HFF-Myc (cell line): Measurements from ENCODE around the gene ABHD8.

ENCODE experiments used
- DNase-seq: peaks from one replicate; pipeline ENCODE4 v3.0.0-alpha.2; 2011; ENCODE audit warnings: low read depth; ENCODE audit errors: extremely low read depth
- H3K4me3 ChIP-seq: replicated peaks from 2 replicates; pipeline ENCODE4 v1.5.1; 2011; ENCODE audit warnings: low read depth, mild to moderate bottlenecking, control low read depth, low read length
- TF ChIP-seq, protein P1 (sequence below): IDR thresholded peaks from 2 replicates; pipeline ENCODE4 v1.5.1; 2012; ENCODE audit warnings: mild to moderate bottlenecking, low read depth, low read length, control low read depth; ENCODE audit errors: missing control alignments

The ABHD8 gene

DNA sequence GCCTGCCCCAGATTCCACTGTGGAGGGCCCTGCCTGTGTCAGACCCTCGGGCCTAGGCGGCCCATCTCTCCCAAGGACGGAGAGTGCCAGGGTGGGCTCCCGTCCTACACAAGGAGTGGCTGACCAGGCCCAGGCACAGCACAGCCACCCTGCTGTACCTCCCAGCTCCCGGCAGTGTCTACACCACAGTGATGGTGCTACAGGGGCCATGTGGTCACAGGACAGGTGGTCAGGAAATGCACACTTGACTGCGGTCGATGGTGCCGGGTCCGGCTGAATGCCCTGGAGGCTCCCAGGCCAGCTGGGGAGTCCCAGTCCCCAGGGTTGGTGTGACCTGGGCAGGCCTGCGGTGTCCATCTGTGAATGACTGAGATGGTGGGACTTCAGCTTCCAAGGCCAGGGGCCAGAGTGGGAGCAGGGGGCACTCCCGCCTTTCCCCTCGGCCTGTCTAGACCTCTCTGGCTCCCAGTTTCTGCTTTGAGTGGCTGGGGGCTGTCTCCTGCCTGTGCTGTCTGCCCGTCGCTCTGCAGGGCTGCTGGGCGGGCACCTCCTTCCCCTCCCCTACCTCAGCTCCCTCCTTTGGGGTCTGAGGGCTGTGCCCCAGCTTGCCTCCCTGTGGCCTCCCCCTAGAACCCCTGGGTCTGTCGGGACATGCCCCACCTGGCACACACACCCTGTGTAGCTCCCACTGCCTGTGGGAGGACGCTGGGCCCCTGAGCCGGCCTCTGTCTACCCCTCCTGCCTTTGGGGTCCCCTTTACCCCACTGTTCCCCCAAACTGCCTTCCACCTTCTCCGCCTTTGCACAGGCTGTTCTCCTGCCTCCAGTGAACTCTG lies 18.6 kb upstream of the ABHD8 start:
- DNase-seq: no peak
- no peak overlapping the region for H3K4me3 ChIP-seq
- TF ChIP-seq, protein P1, sequence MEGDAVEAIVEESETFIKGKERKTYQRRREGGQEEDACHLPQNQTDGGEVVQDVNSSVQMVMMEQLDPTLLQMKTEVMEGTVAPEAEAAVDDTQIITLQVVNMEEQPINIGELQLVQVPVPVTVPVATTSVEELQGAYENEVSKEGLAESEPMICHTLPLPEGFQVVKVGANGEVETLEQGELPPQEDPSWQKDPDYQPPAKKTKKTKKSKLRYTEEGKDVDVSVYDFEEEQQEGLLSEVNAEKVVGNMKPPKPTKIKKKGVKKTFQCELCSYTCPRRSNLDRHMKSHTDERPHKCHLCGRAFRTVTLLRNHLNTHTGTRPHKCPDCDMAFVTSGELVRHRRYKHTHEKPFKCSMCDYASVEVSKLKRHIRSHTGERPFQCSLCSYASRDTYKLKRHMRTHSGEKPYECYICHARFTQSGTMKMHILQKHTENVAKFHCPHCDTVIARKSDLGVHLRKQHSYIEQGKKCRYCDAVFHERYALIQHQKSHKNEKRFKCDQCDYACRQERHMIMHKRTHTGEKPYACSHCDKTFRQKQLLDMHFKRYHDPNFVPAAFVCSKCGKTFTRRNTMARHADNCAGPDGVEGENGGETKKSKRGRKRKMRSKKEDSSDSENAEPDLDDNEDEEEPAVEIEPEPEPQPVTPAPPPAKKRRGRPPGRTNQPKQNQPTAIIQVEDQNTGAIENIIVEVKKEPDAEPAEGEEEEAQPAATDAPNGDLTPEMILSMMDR: no peak

DNA sequence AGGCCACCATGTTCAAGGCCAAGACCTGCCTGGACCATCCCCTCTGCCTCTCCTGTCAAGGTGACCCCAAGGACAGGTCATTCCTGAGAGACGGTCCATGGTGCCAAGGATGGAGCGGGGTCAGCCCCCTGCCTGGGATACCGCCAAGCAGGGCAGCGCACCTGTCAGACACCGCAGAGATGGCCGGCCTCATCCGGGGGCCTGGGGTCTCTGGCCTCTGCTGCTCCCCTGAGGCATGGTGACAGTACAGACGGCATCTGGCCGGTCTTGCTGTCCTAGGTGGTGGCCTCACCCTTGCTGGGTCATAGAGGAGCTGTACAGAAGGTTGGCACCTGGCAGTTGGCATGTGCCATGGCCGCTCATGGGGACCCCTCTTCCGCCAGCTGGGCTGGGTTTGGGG lies 17.2 kb upstream of the ABHD8 start:
- TF ChIP-seq, protein P1: no peak
- H3K4me3 ChIP-seq: no peak overlapping the region
- no peak for DNase-seq

DNA sequence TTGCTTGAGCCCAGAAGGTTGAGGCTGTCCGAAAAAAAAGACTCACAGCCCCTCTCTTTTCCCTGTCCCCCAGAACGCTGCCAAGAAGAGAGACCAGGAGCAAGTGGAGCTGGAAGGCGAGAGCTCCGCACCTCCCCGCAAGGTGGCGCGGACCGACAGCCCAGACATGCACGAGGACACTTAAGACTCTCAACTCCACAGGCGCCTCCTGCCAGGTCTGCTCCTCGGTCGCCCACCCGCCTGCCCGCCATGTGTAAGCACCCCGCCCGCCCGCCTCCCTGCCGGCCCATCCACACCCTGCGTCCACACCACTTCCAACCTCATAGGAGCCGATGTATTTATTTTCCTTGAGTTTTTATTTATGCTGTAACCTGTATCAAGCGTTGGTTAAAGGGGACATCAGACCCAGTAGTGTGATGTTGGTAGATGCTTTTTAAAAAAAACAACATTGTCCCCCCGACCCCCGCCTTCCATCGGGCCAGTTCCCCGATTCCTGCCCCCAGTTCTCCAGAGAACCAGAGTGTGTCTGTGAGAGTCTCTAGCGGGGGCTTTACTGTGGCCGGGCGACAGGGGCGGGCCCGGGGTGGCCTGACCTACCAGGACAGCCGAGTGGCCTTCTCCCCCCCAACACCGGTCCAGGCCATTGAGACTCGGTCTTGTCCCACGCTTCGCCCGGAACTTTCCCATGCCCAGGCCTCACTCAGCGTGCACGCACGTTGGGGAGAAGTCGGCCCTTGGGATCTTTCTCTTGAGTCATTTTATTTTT lies 16.4 kb upstream of the ABHD8 start:
- TF ChIP-seq, protein P1: no peak
- H3K4me3 ChIP-seq: no peak overlapping the region
- DNase-seq: no peak

DNA sequence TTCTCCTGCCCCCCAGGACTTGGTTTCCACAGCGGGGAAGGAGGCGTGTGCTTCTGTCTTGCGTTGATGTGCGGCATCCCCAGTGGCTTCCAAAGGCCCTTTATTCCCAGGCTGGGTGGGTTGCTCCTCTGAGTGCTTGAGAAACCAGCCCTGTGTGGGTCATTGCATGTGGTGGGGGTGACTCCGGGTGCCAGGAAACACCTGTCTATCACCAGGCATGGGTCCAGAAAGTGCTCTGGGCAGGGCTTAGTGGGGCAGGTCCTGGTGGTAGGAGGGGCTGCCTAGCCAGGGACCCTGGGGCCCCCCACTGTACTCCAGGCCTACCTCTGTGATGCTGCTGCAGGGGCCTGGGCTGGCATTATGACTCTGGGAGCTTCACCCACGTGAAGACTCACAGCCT lies 15.7 kb upstream of the ABHD8 start:
- no peak overlapping the region for H3K4me3 ChIP-seq
- TF ChIP-seq, protein P1: no peak
- no peak for DNase-seq

DNA sequence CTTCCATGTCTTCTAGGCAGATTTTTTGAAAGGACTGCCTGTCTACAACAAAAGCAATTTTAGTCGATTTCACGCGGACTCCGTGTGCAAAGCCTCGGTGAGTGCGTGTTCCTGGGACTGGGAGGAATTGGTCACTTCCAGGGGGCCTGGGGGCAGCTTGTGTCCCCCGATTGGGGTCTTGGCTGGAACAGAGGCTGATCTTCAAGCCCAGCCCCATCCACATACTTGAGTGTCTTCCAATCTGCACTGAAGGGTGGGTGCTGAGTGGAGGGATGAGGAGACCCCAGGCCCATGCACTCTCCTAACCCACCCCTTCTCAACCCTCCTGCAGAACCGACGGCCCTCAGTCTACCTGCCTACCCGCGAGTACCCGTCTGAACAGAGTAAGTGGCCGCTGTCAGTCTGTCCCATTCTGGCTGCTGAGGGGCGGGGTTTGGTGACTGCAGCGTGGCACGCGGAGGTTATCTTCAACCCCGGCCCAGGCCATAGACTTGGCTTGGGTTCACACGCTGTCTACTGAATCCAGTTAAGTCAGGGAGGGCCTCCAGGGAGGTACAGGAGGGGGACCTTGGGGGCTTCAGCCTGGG lies 10.9 kb upstream of the ABHD8 start:
- no peak overlapping the region for H3K4me3 ChIP-seq
- TF ChIP-seq, protein P1: no peak
- no peak for DNase-seq

DNA sequence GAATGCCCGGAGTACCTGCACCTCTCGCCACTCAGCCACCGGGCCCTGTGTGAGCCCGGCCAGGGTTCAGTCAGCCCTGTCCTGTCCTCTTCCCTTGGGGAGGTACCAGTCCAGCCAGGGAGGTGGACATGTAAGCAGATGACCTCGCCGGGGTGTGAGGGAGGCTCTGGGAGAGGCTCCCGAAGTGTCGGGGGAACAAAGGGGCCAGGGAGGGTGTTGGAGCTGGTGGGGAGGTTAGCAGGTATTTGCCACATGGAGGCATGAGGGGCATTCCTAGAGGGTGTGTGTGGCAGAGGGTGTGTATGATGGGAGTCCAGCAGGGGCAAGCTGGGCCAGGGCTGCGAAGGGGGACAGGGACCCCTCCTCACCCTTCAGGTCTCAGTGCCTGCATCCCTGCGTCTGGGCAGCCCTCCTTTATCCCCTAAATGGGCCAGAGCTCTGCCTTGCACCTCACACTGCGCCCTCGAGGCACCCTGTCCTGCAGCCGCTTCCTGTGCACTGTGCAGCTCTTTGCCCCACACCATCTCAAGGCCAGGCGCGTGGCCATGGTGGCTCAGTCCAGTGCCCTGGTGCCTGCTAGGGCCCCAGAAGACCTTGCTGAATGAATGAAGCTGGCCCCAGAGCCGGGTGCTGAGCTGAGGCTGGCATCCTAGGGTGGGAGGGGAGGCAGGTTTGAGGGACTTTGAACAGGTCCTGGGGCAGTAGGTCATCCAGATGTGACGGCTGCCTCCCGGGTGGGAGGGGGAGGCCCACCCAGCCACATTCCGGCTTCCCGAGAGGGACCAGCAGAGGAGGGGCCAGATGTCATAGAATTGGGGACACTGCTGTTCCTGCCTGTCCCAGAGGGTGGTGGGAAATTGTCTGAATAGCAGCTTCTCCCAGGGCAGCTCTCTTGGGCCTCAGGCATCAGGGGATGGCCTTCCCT lies 9.2 kb upstream of the ABHD8 start:
- TF ChIP-seq, protein P1: no peak
- no peak overlapping the region for H3K4me3 ChIP-seq

More for the DNA sequence above, 9.2 kb upstream of the ABHD8 start:
- no peak for DNase-seq
